Activated naive CD4-positive, alpha-beta T cell treated with anti-CD3 and anti-CD28 coated beads, Interleukin-2, amount 50 U/mL, for 72 hours (primary cell): ENCODE results near the gene GLIS1. TPM values are rescaled to one million over a fixed set of nuclear protein-coding genes. Genes with fewer than 3 reads are reported as not detected.

ENCODE experiments used
- ATAC-seq, 2 donors: fragments of 150-1000 bp; cut with Tn5 transposase; 2 replicates each; pipeline ENCODE4 v1.10.0; 2021; ENCODE audit warnings: mild to moderate bottlenecking in 2 of 2, moderate library complexity in 2 of 2
- DNase-seq, 2 donors: peaks; one replicate each; pipeline ENCODE4 v3.0.0; 2021 to 2022; ENCODE audit warnings: low spot score in 2 of 2
- H3K27ac Mint-ChIP-seq, 2 donors: one replicate each; pipeline ENCODE4 v1.8.0; 2022; ENCODE audit warnings: mild to moderate bottlenecking in 2 of 2, mixed read lengths in 2 of 2
- H3K36me3 Mint-ChIP-seq, 2 donors: one replicate each; pipeline ENCODE4 v1.8.0; 2022; ENCODE audit warnings: mixed read lengths in 2 of 2
- H3K9me3 Mint-ChIP-seq, 2 donors: one replicate each; pipeline ENCODE4 v1.8.0; 2022; ENCODE audit warnings: mixed read lengths in 2 of 2
- total RNA-seq, 2 donors: library from RNA; stranded (reverse); gene quantifications; one replicate each; pipeline ENCODE4 v1.2.3, GENCODE V29; 2022

Gene GLIS1
- total RNA-seq, 2 donors from 2014 or later: not detected

- Mint-ChIP-seq H3K27ac (no peak overlapping the region), H3K9me3 (no peaks in the 10 kb centered on the region), H3K36me3 (no peaks in the 10 kb centered on the region)
- ATAC-seq: no peak
- DNase-seq: no peak
Observed at GRCh38 chr1:53484705-53485477, 254.1 kb downstream of the GLIS1 start.

DNA sequence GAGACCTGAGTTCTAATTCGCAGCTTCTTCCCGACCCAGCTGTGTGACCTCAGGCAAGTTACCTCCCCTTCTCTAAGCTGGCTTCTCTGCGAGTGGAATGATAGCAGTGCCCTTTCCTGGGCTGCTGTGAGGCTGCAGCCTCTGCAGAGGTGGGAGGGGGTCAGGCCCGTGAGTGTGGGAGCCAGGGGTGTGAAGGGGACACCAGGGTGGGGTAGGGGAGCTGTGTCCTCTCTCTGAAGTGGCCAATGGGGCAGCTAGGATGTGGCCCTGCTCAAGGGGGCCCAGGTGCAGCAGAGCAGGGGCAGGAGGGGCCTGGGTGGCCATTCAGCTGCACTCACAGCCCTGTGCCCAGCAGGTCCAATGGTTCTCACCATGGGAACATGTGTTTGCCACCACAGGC is 255.3 kb downstream of the GLIS1 start:
- ATAC-seq (no peak), DNase-seq (no peak)
- Mint-ChIP-seq H3K27ac (no peak overlapping the region), H3K36me3 (no peaks in the 10 kb centered on the region), H3K9me3 (no peaks in the 10 kb centered on the region)

DNA sequence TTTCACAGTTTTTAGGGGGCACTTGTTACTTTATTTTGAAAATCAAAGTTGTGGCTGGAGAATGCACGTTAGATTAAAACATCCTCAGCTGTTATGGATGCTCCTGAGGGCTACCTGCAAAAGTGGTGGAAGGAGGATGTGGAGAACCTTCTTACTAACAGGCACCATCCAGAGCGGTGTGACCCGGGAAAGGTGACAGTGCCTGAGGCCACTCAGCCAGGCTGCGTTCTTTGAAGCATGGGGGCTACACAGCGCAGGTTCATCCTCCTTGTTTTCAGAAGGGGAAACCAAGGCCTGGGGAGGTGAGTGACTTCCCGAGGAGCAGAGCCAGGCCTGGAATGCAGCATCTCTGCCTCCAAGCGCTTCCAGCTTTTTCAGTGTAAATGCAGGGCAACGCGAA is 255.8 kb downstream of the GLIS1 start:
- no peak overlapping the region for H3K27ac Mint-ChIP-seq
- H3K36me3 Mint-ChIP-seq: no peaks in the 10 kb centered on the region
- DNase-seq (no peak), ATAC-seq (no peak)
- no peaks in the 10 kb centered on the region for H3K9me3 Mint-ChIP-seq

DNA sequence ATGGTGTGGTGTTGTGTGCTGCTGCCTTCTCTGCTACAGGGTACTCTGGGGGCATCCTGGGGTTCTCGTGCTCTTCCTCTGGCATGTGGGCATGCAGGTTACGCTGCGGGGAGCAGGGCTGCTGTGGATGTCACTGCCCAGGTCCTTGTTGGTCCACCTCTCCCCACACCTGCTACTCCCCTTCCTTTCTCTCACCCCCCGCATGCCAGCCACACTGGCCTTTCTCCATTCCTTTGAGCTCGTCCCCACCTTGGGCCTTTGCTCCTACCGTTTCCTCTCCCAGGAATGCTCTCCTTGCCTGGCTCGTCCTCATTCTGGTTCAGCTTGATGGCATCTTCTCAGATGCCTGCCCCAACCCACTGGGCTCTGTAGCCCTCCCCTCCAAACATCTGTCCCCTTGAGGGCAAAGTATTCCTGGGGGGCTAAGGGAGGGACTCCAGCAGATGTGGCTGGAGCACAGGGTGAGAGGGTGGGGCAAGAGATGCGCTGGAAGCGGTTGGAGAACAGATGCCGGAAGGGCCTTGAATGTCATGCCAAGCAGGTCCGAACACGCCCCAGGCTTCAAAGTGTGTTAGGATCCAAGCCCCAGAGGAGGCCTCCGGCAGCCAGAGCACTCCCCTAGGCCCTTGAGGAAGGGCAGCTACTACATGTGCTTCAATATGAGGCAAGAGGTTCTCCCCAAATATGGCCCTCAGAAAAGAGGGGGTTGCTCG is 256.4 kb downstream of the GLIS1 start:
- Mint-ChIP-seq H3K36me3 (no peaks in the 10 kb centered on the region), H3K9me3 (no peaks in the 10 kb centered on the region)

GRCh38 chr1:53481456-53481855 is 257.5 kb downstream of the GLIS1 start:
- no peaks in the 10 kb centered on the region for H3K36me3 Mint-ChIP-seq
- no peak for ATAC-seq
- no peak for DNase-seq
- H3K27ac Mint-ChIP-seq: no peak overlapping the region
- no peaks in the 10 kb centered on the region for H3K9me3 Mint-ChIP-seq

More for the DNA sequence above, 256.4 kb downstream of the GLIS1 start:
- ATAC-seq (no peak), DNase-seq (no peak)
- H3K27ac Mint-ChIP-seq: no peak overlapping the region

GRCh38 chr1:53480678-53481077 is 258.3 kb downstream of the GLIS1 start:
- DNase-seq (no peak), ATAC-seq (no peak)
- Mint-ChIP-seq H3K9me3 (no peaks in the 10 kb centered on the region), H3K27ac (no peak overlapping the region), H3K36me3 (no peaks in the 10 kb centered on the region)

- ATAC-seq (no peak), DNase-seq (no peak)
- Mint-ChIP-seq H3K27ac (no peak overlapping the region), H3K36me3 (no peaks in the 10 kb centered on the region), H3K9me3 (no peaks in the 10 kb centered on the region)
Observed at GRCh38 chr1:53478502-53478818, 260.5 kb downstream of the GLIS1 start.

GRCh38 chr1:53477651-53478501 is 261.1 kb downstream of the GLIS1 start:
- ATAC-seq (no peak), DNase-seq (no peak)
- H3K36me3 Mint-ChIP-seq: no peaks in the 10 kb centered on the region
- H3K27ac Mint-ChIP-seq: no peak overlapping the region
- H3K9me3 Mint-ChIP-seq: no peaks in the 10 kb centered on the region

DNA sequence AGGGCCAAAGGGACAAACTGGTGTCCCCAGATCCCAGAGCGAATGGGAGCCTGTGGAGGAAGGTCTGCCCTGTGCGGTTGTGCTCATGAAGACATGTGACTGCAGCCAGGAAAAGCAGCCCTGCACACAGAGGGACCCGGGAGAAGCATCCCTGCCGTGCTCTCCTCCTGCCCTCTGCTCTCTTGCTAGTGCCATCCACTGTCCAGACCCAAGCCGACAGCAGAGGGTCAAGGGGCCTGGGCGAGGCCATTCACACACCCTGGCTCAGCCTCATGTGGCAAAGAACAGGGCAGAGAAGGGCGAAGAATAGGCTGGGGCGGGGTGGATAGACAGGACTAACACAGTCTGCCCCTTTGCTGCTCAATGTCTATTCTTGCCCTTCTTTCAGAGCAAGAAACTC is 262.4 kb downstream of the GLIS1 start:
- no peak for ATAC-seq
- no peak overlapping the region for H3K27ac Mint-ChIP-seq
- DNase-seq: no peak
- H3K9me3 Mint-ChIP-seq: no peaks in the 10 kb centered on the region
- no peaks in the 10 kb centered on the region for H3K36me3 Mint-ChIP-seq

DNA sequence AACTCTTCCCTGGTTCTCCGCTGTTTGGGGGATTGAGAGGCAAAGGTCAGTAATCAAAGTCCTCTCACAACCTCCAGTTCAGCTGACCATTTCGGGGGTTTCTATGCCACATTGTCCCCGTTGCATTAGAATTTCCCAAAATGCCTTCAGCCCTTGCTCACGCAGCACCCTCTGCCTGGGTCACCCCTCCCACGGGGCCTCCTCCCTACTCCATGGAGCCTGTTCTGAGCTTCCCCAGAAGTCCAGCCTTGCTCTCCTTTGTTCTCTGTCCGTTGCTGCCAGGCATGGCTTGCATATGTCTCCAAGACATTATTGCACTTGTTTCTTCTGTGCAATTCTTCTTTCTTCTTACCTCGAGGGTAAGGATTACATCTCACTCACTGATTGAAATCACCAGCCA is 263.3 kb downstream of the GLIS1 start:
- ATAC-seq: no peak
- H3K36me3 Mint-ChIP-seq: no peaks in the 10 kb centered on the region
- no peak for DNase-seq
- no peaks in the 10 kb centered on the region for H3K9me3 Mint-ChIP-seq
- no peak overlapping the region for H3K27ac Mint-ChIP-seq

GRCh38 chr1:53473463-53473862 is 265.5 kb downstream of the GLIS1 start:
- H3K36me3 Mint-ChIP-seq: no peaks in the 10 kb centered on the region
- DNase-seq (no peak), ATAC-seq (no peak)
- no peak overlapping the region for H3K27ac Mint-ChIP-seq
- H3K9me3 Mint-ChIP-seq: no peaks in the 10 kb centered on the region

- DNase-seq (no peak), ATAC-seq (no peak)
- Mint-ChIP-seq H3K9me3 (no peaks in the 10 kb centered on the region), H3K36me3 (no peaks in the 10 kb centered on the region), H3K27ac (no peak overlapping the region)
Observed at GRCh38 chr1:53471000-53471399, 268.0 kb downstream of the GLIS1 start.

GRCh38 chr1:53470584-53470983 is 268.4 kb downstream of the GLIS1 start:
- H3K27ac Mint-ChIP-seq: no peak overlapping the region
- H3K9me3 Mint-ChIP-seq: no peaks in the 10 kb centered on the region
- ATAC-seq (no peak), DNase-seq (no peak)
- H3K36me3 Mint-ChIP-seq: no peaks in the 10 kb centered on the region

DNA sequence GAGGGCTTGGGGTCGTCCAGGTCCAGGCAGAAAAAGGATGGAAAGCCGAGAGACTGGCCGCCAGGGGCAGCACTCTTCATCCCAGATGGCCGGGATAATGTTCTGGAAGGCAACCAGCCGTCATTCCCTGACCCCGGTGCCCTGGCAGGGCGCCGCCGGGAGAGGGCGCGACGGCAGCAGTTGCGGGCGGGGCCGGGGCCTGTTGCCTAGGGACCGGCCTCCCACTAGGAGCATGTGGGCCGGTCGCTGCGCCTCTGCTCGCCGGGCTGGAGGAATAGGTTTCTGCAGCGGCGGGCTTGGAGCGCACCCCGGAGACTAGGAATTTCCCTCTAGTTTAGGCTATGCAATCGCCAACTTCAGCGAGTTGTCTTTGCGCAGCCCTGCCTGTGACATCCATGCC is 268.8 kb downstream of the GLIS1 start:
- Mint-ChIP-seq H3K36me3 (no peaks in the 10 kb centered on the region), H3K27ac (no peak overlapping the region), H3K9me3 (no peaks in the 10 kb centered on the region)
- DNase-seq (no peak), ATAC-seq (no peak)

DNA sequence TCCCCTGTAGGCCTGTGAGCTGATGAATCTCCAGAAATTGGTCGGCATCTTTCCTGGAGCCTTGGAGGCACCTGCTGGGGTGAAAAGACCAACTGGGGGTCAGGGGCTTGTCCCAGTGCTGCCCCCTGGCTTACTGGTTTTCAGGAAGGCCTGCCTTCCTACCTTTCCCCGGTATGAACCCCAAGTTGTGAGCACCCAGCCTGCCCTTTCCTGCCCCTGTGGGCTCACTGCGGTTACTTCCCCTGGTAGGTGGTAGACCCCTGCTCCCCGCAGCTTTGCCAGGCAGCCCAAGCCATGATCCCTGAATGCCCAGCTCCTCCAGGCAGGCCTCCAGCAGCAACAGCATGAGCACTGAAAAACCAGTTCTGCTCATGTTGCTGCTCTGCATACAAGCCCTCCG is 269.6 kb downstream of the GLIS1 start:
- ATAC-seq (no peak), DNase-seq (no peak)
- Mint-ChIP-seq H3K27ac (no peak overlapping the region), H3K36me3 (no peaks in the 10 kb centered on the region), H3K9me3 (no peaks in the 10 kb centered on the region)

DNA sequence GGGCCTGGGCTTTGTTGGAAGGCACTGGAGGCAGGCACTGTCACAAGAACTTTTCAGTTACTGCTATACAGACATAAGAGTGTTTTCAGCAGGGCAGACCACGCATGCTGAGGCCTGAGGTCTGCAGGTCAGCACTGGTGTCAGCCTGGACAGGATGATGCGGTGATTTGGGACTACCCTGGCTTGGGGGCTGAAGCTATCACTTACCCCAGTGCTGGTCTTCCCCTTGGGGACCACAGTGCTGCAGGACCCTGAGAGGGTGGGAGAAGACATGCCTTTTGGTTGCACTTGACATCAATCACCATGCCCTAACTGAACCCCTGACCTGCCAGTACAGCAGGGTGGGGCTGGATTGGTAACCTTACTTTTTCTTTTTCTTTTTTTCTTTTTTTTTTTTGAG is 270.6 kb downstream of the GLIS1 start:
- Mint-ChIP-seq H3K36me3 (no peaks in the 10 kb centered on the region), H3K9me3 (no peaks in the 10 kb centered on the region), H3K27ac (no peak overlapping the region)
- ATAC-seq (no peak), DNase-seq (no peak)

DNA sequence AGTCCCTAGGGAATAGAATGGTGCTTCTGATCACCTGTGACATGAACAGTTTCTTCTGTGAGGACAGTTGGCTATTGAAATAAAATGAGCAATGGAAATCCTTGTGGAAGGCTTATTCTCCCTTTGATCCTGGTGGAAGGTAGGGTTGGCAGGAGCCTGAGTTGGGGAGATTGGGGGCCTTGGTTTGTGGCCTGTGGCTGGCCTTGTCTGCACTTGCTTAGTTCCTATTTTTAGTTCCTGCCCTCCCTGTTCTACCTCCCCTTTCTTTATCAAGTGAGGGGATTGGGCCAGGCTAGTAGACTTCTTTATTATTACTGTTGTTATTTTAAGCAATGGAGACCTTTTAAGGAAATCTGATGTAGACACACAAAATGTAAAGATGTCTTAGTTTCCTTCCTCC is 271.6 kb downstream of the GLIS1 start:
- no peak for DNase-seq
- ATAC-seq: no peak
- Mint-ChIP-seq H3K27ac (no peak overlapping the region), H3K36me3 (no peaks in the 10 kb centered on the region), H3K9me3 (no peaks in the 10 kb centered on the region)
